ENCODE measurements around the gene FOXD4L5.
"Not testable (repeated sequence)": the region's sequence is repeated elsewhere in the genome, so short reads cannot be mapped to it uniquely, and the experiment has no call there.

FOXD4L5 gene

GRCh38 chr9:65285109-65285508 lies at the start of gene FOXD4L5:
FOXD4L5 (minus strand) TSS chr9:65285209; CDS start chr9:65284377, 832 bp downstream.
- DNase-seq, result not testable (repeated sequence)

- DNase-seq, result not testable (repeated sequence)
Measured at GRCh38 chr9:65283943-65284342, 1.1 kb downstream of the FOXD4L5 start.

- not testable (repeated sequence) for DNase-seq
Measured at GRCh38 chr9:65282976-65283375, 2.0 kb downstream of the FOXD4L5 start.

Data from hematopoietic multipotent progenitor cell treated with erythropoietin and hydrocortisone succinate and interleukin-3 and kit ligand, for 6 days (in vitro differentiated cells).